Upper lobe of right lung (tissue), 1 donor: ENCODE data around the gene SPATA19. TPM values are rescaled to one million over a fixed set of nuclear protein-coding genes. Genes with fewer than 3 reads are reported as not detected.

Experiments used
- ATAC-seq: fragments of 200-7000 bp; cut with Tn5 transposase; one replicate; pipeline ENCODE4 v1.9.1; 2020; ENCODE audit warnings: mild to moderate bottlenecking, moderate library complexity
- DNase-seq: peaks from one replicate; pipeline ENCODE4 v3.0.0-alpha.2; 2020
- H3K27ac ChIP-seq: fragments of 200-600 bp; one replicate; pipeline ENCODE4 v1.8.0; 2022
- H3K27me3 ChIP-seq: fragments of 200-600 bp; one replicate; pipeline ENCODE4 v1.8.0; 2022; ENCODE audit warnings: mild to moderate bottlenecking
- H3K36me3 ChIP-seq: fragments of 200-600 bp; one replicate; pipeline ENCODE4 v1.8.0; 2022
- H3K4me1 ChIP-seq: fragments of 200-600 bp; one replicate; pipeline ENCODE4 v1.8.0; 2022
- H3K4me3 ChIP-seq: fragments of 200-600 bp; one replicate; pipeline ENCODE4 v1.8.0; 2022; ENCODE audit warnings: mild to moderate bottlenecking
- H3K9me3 ChIP-seq: fragments of 200-600 bp; one replicate; pipeline ENCODE4 v1.8.0; 2022
- CTCF ChIP-seq: fragments of 200-600 bp; IDR thresholded peaks from one replicate; pipeline ENCODE4 v1.8.0; 2022; ENCODE audit warnings: antibody characterized with exemption
- intact Hi-C: fragments of 100-400 bp; cut with DNase I; formaldehyde crosslinking; loops from one replicate; pipeline ENCODE4 v1.11.0; 2022
- long read RNA-seq: library from polyadenylated mRNA; unstranded; transcript quantifications from one replicate; pipeline ENCODE4 v2.0.0, GENCODE V29; 2021
- total RNA-seq: library from RNA; stranded (reverse); fragmentation: NEBNext Ultra II Directional; extraction: Animal tissue kit (Norgen Biotek cat#: 25700); gene quantifications from one replicate; pipeline ENCODE4 v1.2.1, GENCODE V29; 2021
- donor health status: DM: no; HTN: yes; CAD: no; lungs with severe emphysema.

Gene SPATA19
- total RNA-seq = not detected
- long read RNA-seq = 0 reads

GRCh38 chr11:133845413-133845812 is at the start of gene SPATA19:
SPATA19 (minus strand) TSS chr11:133845513; CDS start chr11:133845446, 67 bp downstream.
- intact Hi-C loops = no loop called here

GRCh38 chr11:133895061-133895479 is 49.8 kb upstream of the SPATA19 start:
- Histone ChIP-seq H3K27ac (no peak overlapping the region), H3K9me3 (no peaks in the 10 kb centered on the region), H3K4me3 (no peak overlapping the region), H3K27me3 (no peaks in the 10 kb centered on the region), H3K36me3 (no peaks in the 10 kb centered on the region), H3K4me1 (no peaks in the 10 kb centered on the region)
- TF ChIP-seq CTCF = no peak
- DNase-seq = no peak
- ATAC-seq = no peak
- intact Hi-C loops = no loop called here

More at GRCh38 chr11:133845413-133845812, at the start of gene SPATA19:
- Histone ChIP-seq H3K27ac (no peak within 1 kb of the TSS), H3K9me3 (peaks cover 3% of the 10 kb centered on the region), H3K4me1 (no peaks in the 10 kb centered on the region), H3K36me3 (no peaks in the 10 kb centered on the region), H3K4me3 (no peak within 1 kb of the TSS), H3K27me3 (no peaks in the 10 kb centered on the region)
- ATAC-seq (no peak), DNase-seq (no peak)
- no peak for TF ChIP-seq CTCF

GRCh38 chr11:133893381-133893780 is 48.1 kb upstream of the SPATA19 start:
- DNase-seq (no peak), ATAC-seq (no peak)
- Histone ChIP-seq H3K36me3 (no peaks in the 10 kb centered on the region), H3K9me3 (no peaks in the 10 kb centered on the region), H3K4me3 (no peak overlapping the region), H3K4me1 (no peaks in the 10 kb centered on the region), H3K27me3 (no peaks in the 10 kb centered on the region), H3K27ac (no peak overlapping the region)
- intact Hi-C loops = no loop called here
- no peak for TF ChIP-seq CTCF

GRCh38 chr11:133892584-133893380 is 47.5 kb upstream of the SPATA19 start:
- H3K36me3 ChIP-seq = no peaks in the 10 kb centered on the region
- H3K27ac ChIP-seq = no peak overlapping the region
- intact Hi-C loops = no loop called here
- no peaks in the 10 kb centered on the region for H3K27me3 ChIP-seq
- DNase-seq (no peak), ATAC-seq (no peak)
- no peaks in the 10 kb centered on the region for H3K9me3 ChIP-seq
- no peaks in the 10 kb centered on the region for H3K4me1 ChIP-seq
- H3K4me3 ChIP-seq = no peak overlapping the region
- no peak for TF ChIP-seq CTCF

GRCh38 chr11:133892126-133892525 is 46.8 kb upstream of the SPATA19 start:
- intact Hi-C loops = no loop called here
- Histone ChIP-seq H3K4me3 (no peak overlapping the region), H3K36me3 (no peaks in the 10 kb centered on the region), H3K27ac (no peak overlapping the region), H3K4me1 (no peaks in the 10 kb centered on the region), H3K9me3 (no peaks in the 10 kb centered on the region), H3K27me3 (no peaks in the 10 kb centered on the region)
- no peak for ATAC-seq
- no peak for DNase-seq
- TF ChIP-seq CTCF = no peak
